ENCODE results near the gene GTPBP8. TPM values are rescaled to one million over a fixed set of nuclear protein-coding genes. Genes with fewer than 3 reads are reported as not detected.

GTPBP8 gene
- total RNA-seq, 1 experiment from 2014 or later, result 16.4 TPM

DNA sequence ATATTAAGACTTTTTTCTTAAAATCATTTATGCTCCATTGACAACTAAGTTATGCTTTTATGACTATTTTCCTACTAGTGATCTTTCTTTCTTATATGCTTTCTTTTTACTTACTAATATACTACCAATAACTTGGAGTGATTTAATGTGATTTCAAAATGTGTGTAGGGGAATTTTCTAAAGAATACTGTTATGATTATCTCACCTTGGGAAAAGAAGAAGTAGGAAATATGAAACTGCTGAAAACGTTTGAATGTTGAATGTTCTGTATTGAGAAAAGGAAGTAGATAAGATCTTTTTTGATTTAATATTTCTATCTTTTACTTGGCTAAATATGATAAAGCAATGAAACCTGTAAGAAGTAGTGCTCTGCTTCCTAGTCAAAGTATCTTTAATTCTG lies 8.1 kb upstream of the GTPBP8 start:
- DNase-seq (ENCODE audit: low read depth, low spot score) (no peak), ATAC-seq (no peak)
- CTCF ChIA-PET, result interaction anchor here (3.9 kb wide), 1 partner anchor 248 kb away, joined by 12 read pairs; no protein-coding TSS in a partner anchor
- no peaks in the 10 kb centered on the region for H4K20me1 ChIP-seq (ENCODE audit: insufficient read depth)
- no peak overlapping the region for H3K4me3 ChIP-seq (replicated peaks in 1 of 2; ENCODE audit: low read depth in 1 of 2, low read length in 2 of 2)
- H3K9me3 ChIP-seq (ENCODE audit: control insufficient read depth in 1 of 2, insufficient read depth in 1 of 2, low read depth in 1 of 2, low read length in 2 of 2), result no peaks in the 10 kb centered on the region
- H3K79me2 ChIP-seq (ENCODE audit: insufficient read depth, low read length), result no peaks in the 10 kb centered on the region
- no peaks in the 10 kb centered on the region for H3K27me3 ChIP-seq (ENCODE audit: insufficient read depth, low read length)
- no peak overlapping the region for H3K27ac ChIP-seq (ENCODE audit: low read depth, low read length)
- no peaks in the 10 kb centered on the region for H3K9me2 ChIP-seq (ENCODE audit: insufficient read depth)
- TF ChIP-seq POLR2A (IDR thresholded peaks at IDR 0.05; ENCODE audit: borderline replicate concordance, extremely low read depth, insufficient read depth, insufficient read length) (no peak), SP1 (IDR thresholded peaks at IDR 0.05; ENCODE audit: low read depth) (no peak), RAD21 (IDR thresholded peaks at IDR 0.05; ENCODE audit: low read depth) (no peak), JUND (IDR thresholded peaks at IDR 0.05) (no peak), SRF (IDR thresholded peaks at IDR 0.05; ENCODE audit: low read depth) (no peak)
- TF ChIP-seq, protein P1, sequence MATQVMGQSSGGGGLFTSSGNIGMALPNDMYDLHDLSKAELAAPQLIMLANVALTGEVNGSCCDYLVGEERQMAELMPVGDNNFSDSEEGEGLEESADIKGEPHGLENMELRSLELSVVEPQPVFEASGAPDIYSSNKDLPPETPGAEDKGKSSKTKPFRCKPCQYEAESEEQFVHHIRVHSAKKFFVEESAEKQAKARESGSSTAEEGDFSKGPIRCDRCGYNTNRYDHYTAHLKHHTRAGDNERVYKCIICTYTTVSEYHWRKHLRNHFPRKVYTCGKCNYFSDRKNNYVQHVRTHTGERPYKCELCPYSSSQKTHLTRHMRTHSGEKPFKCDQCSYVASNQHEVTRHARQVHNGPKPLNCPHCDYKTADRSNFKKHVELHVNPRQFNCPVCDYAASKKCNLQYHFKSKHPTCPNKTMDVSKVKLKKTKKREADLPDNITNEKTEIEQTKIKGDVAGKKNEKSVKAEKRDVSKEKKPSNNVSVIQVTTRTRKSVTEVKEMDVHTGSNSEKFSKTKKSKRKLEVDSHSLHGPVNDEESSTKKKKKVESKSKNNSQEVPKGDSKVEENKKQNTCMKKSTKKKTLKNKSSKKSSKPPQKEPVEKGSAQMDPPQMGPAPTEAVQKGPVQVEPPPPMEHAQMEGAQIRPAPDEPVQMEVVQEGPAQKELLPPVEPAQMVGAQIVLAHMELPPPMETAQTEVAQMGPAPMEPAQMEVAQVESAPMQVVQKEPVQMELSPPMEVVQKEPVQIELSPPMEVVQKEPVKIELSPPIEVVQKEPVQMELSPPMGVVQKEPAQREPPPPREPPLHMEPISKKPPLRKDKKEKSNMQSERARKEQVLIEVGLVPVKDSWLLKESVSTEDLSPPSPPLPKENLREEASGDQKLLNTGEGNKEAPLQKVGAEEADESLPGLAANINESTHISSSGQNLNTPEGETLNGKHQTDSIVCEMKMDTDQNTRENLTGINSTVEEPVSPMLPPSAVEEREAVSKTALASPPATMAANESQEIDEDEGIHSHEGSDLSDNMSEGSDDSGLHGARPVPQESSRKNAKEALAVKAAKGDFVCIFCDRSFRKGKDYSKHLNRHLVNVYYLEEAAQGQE (IDR thresholded peaks at IDR 0.05; ENCODE audit: low read depth), result no peak
- no peaks in the 10 kb centered on the region for H3K4me1 ChIP-seq (ENCODE audit: control insufficient read depth in 1 of 2, insufficient read depth in 2 of 2, low read length in 2 of 2)
- POLR2A ChIA-PET, result no interaction called here
- H3K9ac ChIP-seq (ENCODE audit: low read length), result no peak overlapping the region
- no peaks in the 10 kb centered on the region for H3K36me3 ChIP-seq (ENCODE audit: control insufficient read depth in 1 of 2, insufficient read depth in 2 of 2, low read length in 2 of 2)
- H2AFZ ChIP-seq (ENCODE audit: low read depth, low read length, poor library complexity, severe bottlenecking), result no peak overlapping the region
- RAD21 ChIA-PET (ENCODE audit: low non-redundant PET in 1 of 2, low total read pairs in 2 of 2, uncharacterized antibody in 2 of 2, unreplicated experiment in 2 of 2), result no interaction called here
- no peak overlapping the region for H3K4me2 ChIP-seq (ENCODE audit: low read length)
- intact Hi-C loops (cut with micrococcal nuclease), result no loop called here
- BruUV-seq (replicated peaks), result no TSS peak

DNA sequence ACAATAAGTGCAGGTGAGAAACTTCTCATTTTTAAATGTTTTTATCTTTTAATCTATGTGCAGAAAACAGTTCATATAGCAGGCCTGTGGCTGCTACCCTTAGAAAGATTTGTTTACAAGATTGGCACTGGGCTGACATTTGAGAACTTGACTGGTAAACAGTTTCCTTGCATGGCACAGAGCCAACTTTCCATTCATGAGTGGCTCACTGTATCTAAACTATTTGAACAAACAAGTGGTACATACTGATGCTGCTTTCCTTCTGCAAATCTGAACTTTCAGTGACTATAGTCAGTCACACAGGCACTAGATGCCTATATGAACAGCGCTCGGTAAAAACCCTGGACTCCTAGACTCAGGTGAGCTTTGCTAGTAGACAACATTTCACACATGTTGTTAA lies 6.3 kb upstream of the GTPBP8 start:
- intact Hi-C loops (cut with micrococcal nuclease), result no loop called here

More for the DNA sequence above, 6.3 kb upstream of the GTPBP8 start:
- BruUV-seq (replicated peaks), result no TSS peak
- H3K9ac ChIP-seq (ENCODE audit: low read length), result no peak overlapping the region
- H3K4me1 ChIP-seq (ENCODE audit: control insufficient read depth in 1 of 2, insufficient read depth in 2 of 2, low read length in 2 of 2), result no peaks in the 10 kb centered on the region
- ChIA-PET RAD21 (ENCODE audit: low non-redundant PET in 1 of 2, low total read pairs in 2 of 2, uncharacterized antibody in 2 of 2, unreplicated experiment in 2 of 2) (no interaction called here), POLR2A (no interaction called here), CTCF (interaction anchor here (3.9 kb wide), 1 partner anchor 250 kb away, joined by 12 read pairs; no protein-coding TSS in a partner anchor)
- H3K27ac ChIP-seq (ENCODE audit: low read depth, low read length), result no peak overlapping the region
- H3K27me3 ChIP-seq (ENCODE audit: insufficient read depth, low read length), result no peaks in the 10 kb centered on the region
- no peak overlapping the region for H3K4me2 ChIP-seq (ENCODE audit: low read length)
- no peaks in the 10 kb centered on the region for H4K20me1 ChIP-seq (ENCODE audit: insufficient read depth)
- ATAC-seq, result no peak
- H3K4me3 ChIP-seq (replicated peaks in 1 of 2; ENCODE audit: low read depth in 1 of 2, low read length in 2 of 2), result no peak overlapping the region
- H3K36me3 ChIP-seq (ENCODE audit: control insufficient read depth in 1 of 2, insufficient read depth in 2 of 2, low read length in 2 of 2), result no peaks in the 10 kb centered on the region
- no peak overlapping the region for H2AFZ ChIP-seq (ENCODE audit: low read depth, low read length, poor library complexity, severe bottlenecking)
- no peaks in the 10 kb centered on the region for H3K9me3 ChIP-seq (ENCODE audit: control insufficient read depth in 1 of 2, insufficient read depth in 1 of 2, low read depth in 1 of 2, low read length in 2 of 2)
- H3K79me2 ChIP-seq (ENCODE audit: insufficient read depth, low read length), result no peaks in the 10 kb centered on the region
- no peak for DNase-seq (ENCODE audit: low read depth, low spot score)
- TF ChIP-seq, protein P2, sequence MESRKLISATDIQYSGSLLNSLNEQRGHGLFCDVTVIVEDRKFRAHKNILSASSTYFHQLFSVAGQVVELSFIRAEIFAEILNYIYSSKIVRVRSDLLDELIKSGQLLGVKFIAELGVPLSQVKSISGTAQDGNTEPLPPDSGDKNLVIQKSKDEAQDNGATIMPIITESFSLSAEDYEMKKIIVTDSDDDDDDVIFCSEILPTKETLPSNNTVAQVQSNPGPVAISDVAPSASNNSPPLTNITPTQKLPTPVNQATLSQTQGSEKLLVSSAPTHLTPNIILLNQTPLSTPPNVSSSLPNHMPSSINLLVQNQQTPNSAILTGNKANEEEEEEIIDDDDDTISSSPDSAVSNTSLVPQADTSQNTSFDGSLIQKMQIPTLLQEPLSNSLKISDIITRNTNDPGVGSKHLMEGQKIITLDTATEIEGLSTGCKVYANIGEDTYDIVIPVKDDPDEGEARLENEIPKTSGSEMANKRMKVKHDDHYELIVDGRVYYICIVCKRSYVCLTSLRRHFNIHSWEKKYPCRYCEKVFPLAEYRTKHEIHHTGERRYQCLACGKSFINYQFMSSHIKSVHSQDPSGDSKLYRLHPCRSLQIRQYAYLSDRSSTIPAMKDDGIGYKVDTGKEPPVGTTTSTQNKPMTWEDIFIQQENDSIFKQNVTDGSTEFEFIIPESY (IDR thresholded peaks at IDR 0.05; ENCODE audit: extremely low read depth, insufficient replicate concordance, low read length), result no peak
- no peak for TF ChIP-seq SIN3A (IDR thresholded peaks at IDR 0.05; ENCODE audit: low read depth)
- no peak for TF ChIP-seq EZH2 (IDR thresholded peaks at IDR 0.05)
- no peak for TF ChIP-seq SP1 (IDR thresholded peaks at IDR 0.05; ENCODE audit: low read depth)
- TF ChIP-seq SRF (IDR thresholded peaks at IDR 0.05; ENCODE audit: low read depth), result no peak
- no peak for TF ChIP-seq JUND (IDR thresholded peaks at IDR 0.05)
- no peak for TF ChIP-seq CBX3 (IDR thresholded peaks at IDR 0.05; ENCODE audit: low read depth)
- TF ChIP-seq CEBPB (IDR thresholded peaks at IDR 0.05; ENCODE audit: low read depth), result no peak
- TF ChIP-seq EGR1 (IDR thresholded peaks at IDR 0.05; ENCODE audit: low read depth), result no peak
- no peak for TF ChIP-seq ZNF274 (IDR thresholded peaks at IDR 0.05; ENCODE audit: low read depth, low read length)
- TF ChIP-seq POLR2AphosphoS5 (IDR thresholded peaks at IDR 0.05; ENCODE audit: low read depth, low read length), result no peak
- TF ChIP-seq, protein P3, sequence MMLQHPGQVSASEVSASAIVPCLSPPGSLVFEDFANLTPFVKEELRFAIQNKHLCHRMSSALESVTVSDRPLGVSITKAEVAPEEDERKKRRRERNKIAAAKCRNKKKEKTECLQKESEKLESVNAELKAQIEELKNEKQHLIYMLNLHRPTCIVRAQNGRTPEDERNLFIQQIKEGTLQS (IDR thresholded peaks at IDR 0.05), result no peak
- H3K9me2 ChIP-seq (ENCODE audit: insufficient read depth), result no peaks in the 10 kb centered on the region

Data from HCT116 (cell line).